ENCODE results near the gene ZNF112.

DNA sequence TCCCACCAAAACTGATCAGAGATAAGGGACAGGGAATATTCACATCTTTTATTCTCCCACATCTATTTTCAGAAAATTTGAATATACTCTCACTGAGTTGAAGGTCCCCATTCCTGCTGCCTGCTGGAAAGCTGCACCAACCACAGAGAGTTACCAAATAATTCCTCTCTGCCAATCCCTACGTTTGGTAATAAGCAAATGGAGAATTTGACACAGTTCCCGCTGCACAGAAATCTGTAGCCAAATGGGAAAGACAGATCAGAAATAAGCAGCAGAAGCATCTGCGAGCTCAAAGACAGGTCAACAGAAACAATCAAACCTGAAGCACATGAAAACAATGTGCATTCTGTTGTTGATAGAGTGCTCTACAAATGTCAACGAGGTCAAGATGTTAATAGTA, 9.9 kb downstream of the ZNF112 start:
- TF ChIP-seq, protein P1, sequence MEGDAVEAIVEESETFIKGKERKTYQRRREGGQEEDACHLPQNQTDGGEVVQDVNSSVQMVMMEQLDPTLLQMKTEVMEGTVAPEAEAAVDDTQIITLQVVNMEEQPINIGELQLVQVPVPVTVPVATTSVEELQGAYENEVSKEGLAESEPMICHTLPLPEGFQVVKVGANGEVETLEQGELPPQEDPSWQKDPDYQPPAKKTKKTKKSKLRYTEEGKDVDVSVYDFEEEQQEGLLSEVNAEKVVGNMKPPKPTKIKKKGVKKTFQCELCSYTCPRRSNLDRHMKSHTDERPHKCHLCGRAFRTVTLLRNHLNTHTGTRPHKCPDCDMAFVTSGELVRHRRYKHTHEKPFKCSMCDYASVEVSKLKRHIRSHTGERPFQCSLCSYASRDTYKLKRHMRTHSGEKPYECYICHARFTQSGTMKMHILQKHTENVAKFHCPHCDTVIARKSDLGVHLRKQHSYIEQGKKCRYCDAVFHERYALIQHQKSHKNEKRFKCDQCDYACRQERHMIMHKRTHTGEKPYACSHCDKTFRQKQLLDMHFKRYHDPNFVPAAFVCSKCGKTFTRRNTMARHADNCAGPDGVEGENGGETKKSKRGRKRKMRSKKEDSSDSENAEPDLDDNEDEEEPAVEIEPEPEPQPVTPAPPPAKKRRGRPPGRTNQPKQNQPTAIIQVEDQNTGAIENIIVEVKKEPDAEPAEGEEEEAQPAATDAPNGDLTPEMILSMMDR (conservative IDR thresholded peaks at IDR 0.05) = no peak
- no peak for TF ChIP-seq EZH2 (IDR thresholded peaks at IDR 0.05; ENCODE audit: low read depth)

Data from PC-9 (cell line).